Upper lobe of right lung (tissue), 1 donor: ENCODE measurements around the gene DCAF11. TPM values are rescaled to one million over a fixed set of nuclear protein-coding genes. Genes with fewer than 3 reads are reported as not detected.

Source experiments
- ATAC-seq: fragments of 200-7000 bp; cut with Tn5 transposase; one replicate; pipeline ENCODE4 v1.9.1; 2020; ENCODE audit warnings: mild to moderate bottlenecking, moderate library complexity
- DNase-seq: peaks from one replicate; pipeline ENCODE4 v3.0.0-alpha.2; 2020
- H3K27ac ChIP-seq: fragments of 200-600 bp; one replicate; pipeline ENCODE4 v1.8.0; 2022
- H3K27me3 ChIP-seq: fragments of 200-600 bp; one replicate; pipeline ENCODE4 v1.8.0; 2022; ENCODE audit warnings: mild to moderate bottlenecking
- H3K36me3 ChIP-seq: fragments of 200-600 bp; one replicate; pipeline ENCODE4 v1.8.0; 2022
- H3K4me1 ChIP-seq: fragments of 200-600 bp; one replicate; pipeline ENCODE4 v1.8.0; 2022
- H3K4me3 ChIP-seq: fragments of 200-600 bp; one replicate; pipeline ENCODE4 v1.8.0; 2022; ENCODE audit warnings: mild to moderate bottlenecking
- H3K9me3 ChIP-seq: fragments of 200-600 bp; one replicate; pipeline ENCODE4 v1.8.0; 2022
- CTCF ChIP-seq: fragments of 200-600 bp; IDR thresholded peaks from one replicate; pipeline ENCODE4 v1.8.0; 2022; ENCODE audit warnings: antibody characterized with exemption
- intact Hi-C: fragments of 100-400 bp; cut with DNase I; formaldehyde crosslinking; loops from one replicate; pipeline ENCODE4 v1.11.0; 2022
- microRNA-seq: library from miRNA; unstranded; fragments of <30 nt; microRNA quantifications from one replicate; pipeline ENCODE4 v1.2.0, GENCODE V29; 2020; ENCODE audit warnings: borderline microRNAs expressed
- total RNA-seq: library from RNA; stranded (reverse); fragmentation: NEBNext Ultra II Directional; extraction: Animal tissue kit (Norgen Biotek cat#: 25700); gene quantifications from one replicate; pipeline ENCODE4 v1.2.1, GENCODE V29; 2021
- donor health status: DM: no; HTN: yes; CAD: no; lungs with severe emphysema.

The DCAF11 gene
- total RNA-seq, 1 donor from 2014 or later: 57.8 TPM

- Histone ChIP-seq H3K4me3 (no peak overlapping the region), H3K9me3 (no peaks in the 10 kb centered on the region), H3K36me3 (peaks cover 68% of the 10 kb centered on the region), H3K27me3 (no peaks in the 10 kb centered on the region), H3K27ac (no peak overlapping the region), H3K4me1 (peaks cover 18% of the 10 kb centered on the region)
- no peak for ATAC-seq
- no peak for TF ChIP-seq CTCF
- DNase-seq: no peak
- intact Hi-C loops: no loop called here
Measured at GRCh38 chr14:24165785-24166184, 51.2 kb downstream of the DCAF11 start.

GRCh38 chr14:24167469-24168114, 53.0 kb downstream of the DCAF11 start:
- peak overlapping the region; percentile 18 for H3K27ac ChIP-seq
- peaks cover 13% of the 10 kb centered on the region for H3K4me1 ChIP-seq
- intact Hi-C loops: no loop called here
- no peak for TF ChIP-seq CTCF
- H3K36me3 ChIP-seq: peaks cover 63% of the 10 kb centered on the region
- peak; percentile 34 for ATAC-seq
- no peaks in the 10 kb centered on the region for H3K9me3 ChIP-seq
- no peak overlapping the region for H3K4me3 ChIP-seq
- no peak for DNase-seq
- no peaks in the 10 kb centered on the region for H3K27me3 ChIP-seq

- DNase-seq: peak; percentile 85
- intact Hi-C loops: no loop called here
- H3K9me3 ChIP-seq: no peaks in the 10 kb centered on the region
- peak within 1 kb of the TSS; percentile 37 for H3K4me3 ChIP-seq
- peak; percentile 89 for ATAC-seq
- no peak for TF ChIP-seq CTCF
- no peaks in the 10 kb centered on the region for H3K27me3 ChIP-seq
- H3K27ac ChIP-seq: peak within 1 kb of the TSS; percentile 17
- peaks cover 4% of the 10 kb centered on the region for H3K4me1 ChIP-seq
- H3K36me3 ChIP-seq: peaks cover 45% of the 10 kb centered on the region
Measured at GRCh38 chr14:24171422-24172260, 57.1 kb downstream of the DCAF11 start, which contains the start of gene REC8. Gene REC8 (plus strand): TSS chr14:24172080. CDS start chr14:24172553, 473 bp downstream.

- DNase-seq: no peak
- peaks cover 45% of the 10 kb centered on the region for H3K36me3 ChIP-seq
Measured at GRCh38 chr14:24172261-24172860, 57.8 kb downstream of the DCAF11 start.

GRCh38 chr14:24172871-24173281, 58.3 kb downstream of the DCAF11 start:
- intact Hi-C loops: no loop called here
- H3K4me3 ChIP-seq: no peak overlapping the region
- no peak overlapping the region for H3K27ac ChIP-seq
- H3K9me3 ChIP-seq: no peaks in the 10 kb centered on the region
- no peaks in the 10 kb centered on the region for H3K27me3 ChIP-seq
- H3K4me1 ChIP-seq: peaks cover 4% of the 10 kb centered on the region
- H3K36me3 ChIP-seq: peaks cover 47% of the 10 kb centered on the region
- TF ChIP-seq CTCF: no peak
- DNase-seq: no peak
- ATAC-seq: no peak

More at GRCh38 chr14:24172261-24172860, 57.8 kb downstream of the DCAF11 start:
- H3K4me1 ChIP-seq: peaks cover 4% of the 10 kb centered on the region
- intact Hi-C loops: no loop called here
- H3K4me3 ChIP-seq: peak overlapping the region; percentile 37
- no peak for TF ChIP-seq CTCF
- H3K9me3 ChIP-seq: no peaks in the 10 kb centered on the region
- no peaks in the 10 kb centered on the region for H3K27me3 ChIP-seq
- H3K27ac ChIP-seq: no peak overlapping the region
- ATAC-seq: no peak

Small RNAs within 50 kb of the gene (microRNA-seq; reads per million reads assigned to microRNA genes)
- not detected for gene MIR7703

Other genes starting within 250 kb of the DCAF11 start
- 25.8 TPM for gene DHRS4, start 161.0 kb upstream of the DCAF11 start, total RNA-seq
- gene DHRS4L2, start 125.8 kb upstream of the DCAF11 start, total RNA-seq: 16.3 TPM
- 0.96 TPM for gene CARMIL3, start 62.8 kb upstream of the DCAF11 start, total RNA-seq
- not detected for gene CPNE6, start 43.2 kb upstream of the DCAF11 start, total RNA-seq
- gene PCK2, start 20.5 kb upstream of the DCAF11 start, total RNA-seq: 39.9 TPM
- gene NRL, start 172 bp downstream of the DCAF11 start, total RNA-seq: 2.8 TPM
- gene FITM1, start 15.9 kb downstream of the DCAF11 start, total RNA-seq: 1.1 TPM
- 171 TPM for gene PSME1, start 21.4 kb downstream of the DCAF11 start, total RNA-seq
- 10.5 TPM for gene EMC9, start 26.8 kb downstream of the DCAF11 start, total RNA-seq
- gene PSME2, start 31.8 kb downstream of the DCAF11 start, total RNA-seq: 138 TPM
- gene RNF31, start 32.7 kb downstream of the DCAF11 start, total RNA-seq: 52.3 TPM
- gene IRF9, start 46.5 kb downstream of the DCAF11 start, total RNA-seq: 123 TPM
- 18.5 TPM for gene REC8, start 57.3 kb downstream of the DCAF11 start, total RNA-seq
- gene IPO4, start 74.0 kb downstream of the DCAF11 start, total RNA-seq: 25.1 TPM
- 52.0 TPM for gene TM9SF1, start 80.7 kb downstream of the DCAF11 start, total RNA-seq
- not detected for gene TSSK4, start 90.9 kb downstream of the DCAF11 start, total RNA-seq
- gene CHMP4A, start 98.7 kb downstream of the DCAF11 start, total RNA-seq: 48.0 TPM
- gene MDP1, start 101.3 kb downstream of the DCAF11 start, total RNA-seq: 17.8 TPM
- 142 TPM for gene NEDD8, start 117.6 kb downstream of the DCAF11 start, total RNA-seq
- gene GMPR2, start 118.2 kb downstream of the DCAF11 start, total RNA-seq: 73.2 TPM
- gene TINF2, start 127.8 kb downstream of the DCAF11 start, total RNA-seq: 92.3 TPM
- gene TGM1, start 148.4 kb downstream of the DCAF11 start, total RNA-seq: 12.3 TPM
- gene RABGGTA, start 156.8 kb downstream of the DCAF11 start, total RNA-seq: 50.3 TPM
- 28.0 TPM for gene DHRS1, start 185.0 kb downstream of the DCAF11 start, total RNA-seq
- gene NOP9, start 185.1 kb downstream of the DCAF11 start, total RNA-seq: 21.4 TPM
- 18.8 TPM for gene CIDEB, start 193.2 kb downstream of the DCAF11 start, total RNA-seq
- 6.4 TPM for gene LTB4R2, start 195.4 kb downstream of the DCAF11 start, total RNA-seq
- 9.8 TPM for gene LTB4R, start 196.7 kb downstream of the DCAF11 start, total RNA-seq
- 54.5 TPM for gene ADCY4, start 220.3 kb downstream of the DCAF11 start, total RNA-seq
- 23.4 TPM for gene RIPK3, start 225.2 kb downstream of the DCAF11 start, total RNA-seq